HG02588 (cell line): ENCODE data around the gene MCEE.
"Not testable (repeated sequence)": the region's sequence is repeated elsewhere in the genome, so short reads cannot be mapped to it uniquely, and the experiment has no call there.

Experiments
- ATAC-seq: cut with Tn5 transposase; IDR thresholded peaks from one replicate; pipeline ENCODE4 v1.9.1; 2021; ENCODE audit warnings: mild to moderate bottlenecking, moderate library complexity; ENCODE audit not compliant: unreplicated experiment

Gene MCEE

DNA sequence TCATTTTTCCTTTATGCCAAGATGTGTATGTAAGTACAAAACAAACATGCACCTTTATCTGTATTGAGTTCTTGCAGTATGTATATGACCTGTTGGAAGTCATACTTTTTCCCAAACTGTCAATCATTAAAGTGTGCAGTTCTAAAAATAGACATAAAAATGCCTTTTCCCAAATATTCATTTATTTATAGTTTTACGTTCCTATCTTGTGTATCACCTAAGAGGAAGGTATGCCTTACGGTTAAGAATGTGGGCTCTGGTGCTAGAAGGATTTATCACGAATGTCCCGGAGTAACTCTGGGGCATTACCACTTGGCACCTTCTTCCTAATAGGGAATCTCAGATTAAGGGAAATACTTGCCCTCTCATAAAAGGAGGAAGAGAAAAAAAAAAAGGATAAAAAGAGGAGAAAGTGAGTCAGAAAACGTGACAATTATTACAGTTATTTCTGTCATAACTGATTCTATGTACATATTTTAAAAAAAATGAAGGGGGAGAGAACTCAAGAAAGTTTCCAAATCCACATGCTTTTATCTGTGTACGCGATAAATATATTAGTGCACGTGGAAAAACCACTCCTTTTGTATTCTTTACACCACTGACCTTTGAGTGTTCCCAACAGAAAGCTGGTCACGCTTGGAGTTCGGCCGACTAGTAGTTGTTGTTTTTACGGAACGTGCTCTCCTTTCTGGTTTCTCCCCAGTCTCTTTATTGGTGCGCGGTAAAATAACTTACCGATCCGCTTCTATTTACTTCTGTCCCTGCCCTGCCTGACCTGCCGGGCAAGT, 721 bp downstream of the MCEE start:
- no peak for ATAC-seq

DNA sequence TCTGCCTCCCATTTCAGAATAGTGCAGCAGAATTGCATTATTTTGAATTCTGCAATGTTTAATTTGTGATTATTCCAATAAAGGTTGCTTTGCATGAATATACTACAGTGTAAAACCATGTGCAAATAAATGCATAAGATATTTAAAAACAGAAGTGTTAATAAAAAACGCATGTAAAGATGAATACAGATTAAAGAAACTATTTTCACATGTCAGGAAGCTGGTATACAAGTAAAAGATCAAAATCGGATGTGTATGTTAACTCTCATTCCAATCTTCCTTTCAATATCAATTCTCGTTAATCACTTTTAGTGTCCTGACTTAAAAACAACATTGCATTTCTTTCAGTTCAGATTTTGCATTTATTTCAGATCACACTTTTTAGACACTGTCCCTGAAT, 3.1 kb downstream of the MCEE start:
- ATAC-seq = no peak

DNA sequence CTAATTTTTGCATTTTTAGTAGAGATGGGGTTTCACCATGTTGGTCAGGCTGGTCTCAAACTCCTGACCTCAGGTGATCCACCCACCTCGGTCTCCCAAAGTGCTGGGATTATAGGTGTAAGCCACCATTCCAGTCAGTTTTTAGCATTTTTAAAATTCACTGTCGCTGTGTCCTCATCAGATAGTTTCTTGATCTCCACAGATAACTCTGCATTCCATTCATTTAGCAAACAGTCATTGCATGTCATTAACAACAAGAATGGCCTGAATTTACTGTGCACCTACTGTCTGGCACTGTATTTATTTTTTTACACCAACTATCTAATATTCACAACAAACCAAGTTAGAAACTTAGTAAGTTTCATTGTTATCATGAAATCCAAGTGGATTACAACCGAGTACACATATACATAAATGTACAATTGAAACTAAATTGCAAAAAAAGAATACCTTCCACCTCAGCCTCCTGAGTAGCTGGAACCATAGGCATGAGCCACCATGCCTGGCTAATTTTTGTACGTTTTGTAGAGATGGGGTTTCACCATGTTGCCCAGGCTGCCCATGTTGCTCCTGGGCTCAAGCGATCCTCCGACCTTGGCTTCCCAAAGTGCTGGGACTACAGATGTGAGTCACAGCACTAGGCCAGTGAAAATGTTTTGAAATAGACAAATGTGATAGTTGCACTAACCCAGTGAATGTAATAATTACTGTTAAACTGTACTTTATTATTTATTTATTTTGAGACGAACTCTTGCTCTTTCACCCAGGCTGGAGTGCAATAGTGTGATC, 4.3 kb downstream of the MCEE start:
- no peak for ATAC-seq

DNA sequence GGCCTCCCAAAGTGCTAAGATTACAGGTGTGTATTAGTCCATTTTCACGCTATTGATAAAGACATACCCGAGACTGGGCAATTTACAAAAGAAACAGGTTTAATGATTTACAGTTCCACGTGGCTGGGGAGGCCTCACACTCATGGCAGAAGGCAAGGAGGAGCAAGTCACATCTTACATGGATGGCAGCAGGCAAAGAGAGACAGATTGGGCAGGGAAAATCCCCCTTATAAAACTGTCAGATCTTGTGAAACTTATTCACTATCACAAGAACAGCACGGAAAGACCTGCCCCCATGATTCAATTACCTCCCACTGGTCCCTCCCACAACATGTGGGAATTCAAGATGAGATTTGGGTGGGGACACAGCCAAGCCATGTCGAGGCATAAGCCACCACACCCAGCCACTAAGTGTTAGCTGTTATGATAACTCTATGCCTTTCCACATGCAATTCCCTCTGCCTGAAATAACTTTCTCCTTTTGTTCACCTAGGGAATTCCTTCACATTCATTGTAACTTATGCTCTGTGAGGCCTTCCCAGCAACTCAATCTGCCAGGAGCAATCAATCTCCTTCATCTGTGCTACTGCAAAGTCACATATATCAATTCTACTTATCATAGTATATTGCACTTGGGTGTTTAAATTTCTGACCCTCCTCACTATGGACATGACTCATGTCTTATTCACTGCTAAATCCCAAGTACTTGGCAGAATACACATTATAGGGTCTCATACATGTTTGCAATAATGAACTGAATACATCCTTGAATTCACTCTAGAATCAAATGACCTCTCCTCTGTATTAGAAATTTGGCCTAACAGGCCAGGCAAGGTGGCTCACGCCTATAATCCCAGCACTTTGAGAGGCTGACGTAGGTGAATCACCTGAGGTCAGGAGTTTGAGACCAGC, 7.4 kb downstream of the MCEE start:
- no peak for ATAC-seq

DNA sequence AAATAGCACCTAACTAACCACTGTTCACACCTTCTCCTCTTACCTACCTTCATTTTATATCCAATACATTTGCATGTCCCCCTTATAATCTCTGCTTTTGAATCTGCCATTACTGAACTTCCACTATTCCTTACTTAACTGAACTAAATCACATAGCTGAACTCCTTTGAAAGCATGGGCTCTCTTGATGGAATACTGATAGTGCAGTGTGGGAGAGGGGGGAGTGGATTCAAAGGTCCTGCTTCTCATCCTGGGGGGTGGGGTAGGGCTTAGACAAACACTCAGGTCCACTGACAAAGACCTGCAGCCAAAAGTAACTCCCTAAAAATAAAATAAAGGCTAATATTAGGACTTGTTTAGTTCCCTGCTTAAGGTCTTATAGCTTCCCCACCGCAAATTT, 8.6 kb downstream of the MCEE start:
- ATAC-seq = no peak

DNA sequence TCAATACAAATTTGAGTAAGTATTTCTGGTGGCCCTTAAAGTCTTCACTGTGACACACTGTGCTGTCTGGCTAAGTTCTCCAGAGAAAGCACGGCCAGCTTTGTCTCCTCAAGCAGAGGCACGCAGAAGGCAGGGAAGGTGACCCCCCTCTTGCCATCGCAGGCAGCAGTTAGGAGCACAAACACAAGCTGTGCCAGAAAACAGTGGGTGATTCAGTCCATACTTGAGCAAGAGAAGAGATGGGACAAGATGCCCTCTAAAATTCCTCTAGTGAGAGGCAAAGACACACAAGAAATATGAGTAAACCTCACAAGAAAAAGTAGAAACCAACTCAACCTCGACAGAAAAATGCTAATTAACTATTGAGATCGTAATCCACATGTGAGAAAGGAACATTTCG, 9.8 kb downstream of the MCEE start:
- ATAC-seq = no peak

DNA sequence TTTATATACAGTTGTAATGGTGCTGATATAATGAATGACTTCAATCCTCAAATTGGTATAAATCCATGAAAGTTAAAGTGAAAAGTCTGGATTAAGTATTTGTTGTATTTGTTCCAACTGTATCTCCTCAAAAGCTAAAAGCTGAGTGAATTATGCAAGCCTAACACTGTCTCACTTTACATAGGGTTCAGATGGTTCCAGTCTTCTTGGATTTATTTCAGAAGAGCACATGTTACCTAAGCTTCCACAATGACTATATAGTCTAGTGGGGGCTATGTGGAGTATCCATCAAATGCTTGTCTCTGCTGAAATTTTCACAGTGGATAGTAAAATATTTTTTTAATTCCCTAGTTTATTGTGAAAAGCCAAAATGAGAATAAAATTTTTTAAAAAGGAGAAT, 13.0 kb downstream of the MCEE start:
- no peak for ATAC-seq

DNA sequence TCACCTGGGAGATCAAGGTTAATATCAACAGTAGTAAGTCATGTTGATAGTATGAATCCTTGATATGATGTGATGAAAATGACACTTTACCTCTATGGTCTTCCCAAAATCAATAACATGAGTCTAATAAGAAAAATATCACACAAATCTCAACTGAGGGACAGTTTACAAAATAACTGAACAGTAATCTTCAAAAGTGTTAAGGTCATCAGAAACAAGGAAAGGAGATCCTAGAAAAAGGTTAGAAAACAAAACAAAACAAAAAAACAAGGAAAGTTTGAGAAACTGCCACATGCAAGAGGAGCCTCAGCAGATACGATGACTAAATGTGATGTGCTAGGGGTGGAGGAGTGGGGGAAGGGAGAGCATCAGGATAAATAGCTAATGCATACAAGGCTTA, 16.2 kb downstream of the MCEE start:
- ATAC-seq = no peak

DNA sequence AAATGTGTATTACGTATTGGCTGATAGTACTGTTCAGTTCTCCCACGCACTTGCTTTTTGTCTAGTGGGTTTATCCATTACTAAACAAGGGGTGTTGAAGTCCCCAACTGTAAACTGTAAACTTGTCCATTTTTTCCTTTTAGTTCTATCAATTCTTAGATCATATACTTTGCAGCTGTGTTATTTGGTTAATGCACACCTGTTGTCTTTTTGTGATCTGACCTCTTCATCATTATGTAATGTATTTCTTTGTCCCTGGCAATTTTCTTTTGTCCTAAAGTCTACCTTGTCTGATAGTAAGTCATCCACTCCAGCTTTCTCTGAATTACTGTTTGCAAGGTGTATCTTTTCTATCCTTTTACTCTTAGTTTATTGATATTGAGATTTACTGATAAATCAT, 21.9 kb downstream of the MCEE start:
- no peak for ATAC-seq

DNA sequence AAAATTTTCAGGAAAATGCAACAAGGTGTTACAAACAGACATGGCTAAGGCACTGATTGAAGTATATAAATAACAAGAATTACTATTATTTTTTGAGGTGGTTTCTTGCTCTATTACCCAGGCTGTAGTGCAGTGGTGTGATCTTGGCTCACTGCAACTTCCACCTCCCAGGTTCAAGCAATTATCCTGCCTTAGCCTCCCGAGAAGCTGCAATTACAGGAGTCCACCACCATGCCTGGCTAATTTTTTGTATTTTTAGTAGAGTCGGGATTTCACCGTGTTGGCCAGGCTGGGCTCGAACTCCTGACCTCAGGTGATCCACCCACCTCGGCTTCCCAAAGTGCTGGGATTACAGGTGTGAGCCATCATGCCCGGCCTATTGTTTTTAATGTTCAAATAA, 23.6 kb downstream of the MCEE start:
- not testable (repeated sequence) for ATAC-seq

DNA sequence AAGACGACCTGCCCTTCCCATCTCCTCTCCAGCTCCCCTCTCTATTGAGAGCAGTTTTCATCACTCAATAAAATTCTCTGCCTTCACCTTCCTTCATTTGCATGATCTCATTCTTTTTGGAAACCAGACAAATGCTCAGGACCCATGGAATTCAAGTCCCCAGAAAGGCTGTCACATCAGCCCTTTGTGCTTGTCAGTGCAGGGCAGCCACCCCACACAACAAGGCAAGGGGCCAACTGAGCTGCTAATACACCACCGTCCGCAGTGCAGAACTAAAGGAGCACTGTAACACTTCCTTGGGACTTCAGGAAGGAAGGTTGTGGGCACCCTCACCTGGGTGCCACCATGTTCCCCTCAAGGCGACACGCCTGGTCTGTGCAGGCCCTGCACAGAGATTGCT, 26.2 kb downstream of the MCEE start:
- ATAC-seq = no peak

DNA sequence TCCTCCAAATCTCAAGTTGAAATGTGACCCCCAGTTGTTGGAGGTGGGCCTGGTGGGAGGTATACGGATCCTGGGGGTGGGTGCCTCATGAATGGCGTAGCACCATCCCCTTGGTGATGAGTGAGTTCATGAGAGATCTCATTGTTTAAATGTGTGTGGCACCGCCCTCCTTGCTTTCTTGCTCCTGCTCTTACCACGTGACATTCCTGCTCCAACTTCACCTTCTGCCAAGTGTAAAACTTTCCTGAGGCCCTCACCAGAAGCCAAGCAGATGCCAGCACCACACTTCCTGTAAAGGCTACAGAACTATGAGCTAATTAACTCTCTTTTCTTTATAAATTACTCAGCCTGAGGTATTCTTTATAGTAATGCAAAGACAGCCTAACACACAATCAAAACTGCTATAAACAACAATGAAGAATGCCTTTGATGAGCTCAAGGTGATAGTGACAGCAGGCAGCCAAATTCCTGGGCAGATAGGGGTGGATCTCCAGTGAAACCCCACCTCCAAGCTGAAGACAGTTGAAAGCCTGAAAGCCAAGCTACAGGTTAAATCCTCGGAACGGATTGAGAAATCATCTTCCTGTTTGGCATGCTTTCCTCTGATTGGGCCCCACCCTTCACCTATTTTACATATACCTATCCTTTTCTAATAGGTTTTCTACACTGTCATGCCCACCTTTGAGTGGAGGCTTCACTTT, 26.9 kb downstream of the MCEE start:
- no peak for ATAC-seq

DNA sequence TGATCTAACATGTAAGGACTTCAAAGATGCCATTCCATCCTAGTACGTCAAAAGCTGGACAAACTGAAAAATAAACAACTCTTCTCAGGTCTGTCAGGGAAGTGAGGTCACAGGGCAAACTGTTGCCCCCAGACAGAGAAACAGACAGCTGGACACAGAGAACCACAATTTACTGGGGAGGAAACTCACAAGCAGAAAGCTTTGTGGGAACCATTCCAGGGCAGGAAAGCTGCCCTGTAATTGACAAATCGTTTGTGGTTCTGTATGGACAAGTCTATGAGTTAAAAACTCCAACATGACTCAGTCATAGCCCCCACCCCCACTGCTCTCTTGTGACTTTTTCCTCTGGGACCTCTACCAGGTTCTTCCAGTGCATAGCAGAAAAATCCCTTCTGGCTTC, 28.4 kb downstream of the MCEE start:
- ATAC-seq = no peak

DNA sequence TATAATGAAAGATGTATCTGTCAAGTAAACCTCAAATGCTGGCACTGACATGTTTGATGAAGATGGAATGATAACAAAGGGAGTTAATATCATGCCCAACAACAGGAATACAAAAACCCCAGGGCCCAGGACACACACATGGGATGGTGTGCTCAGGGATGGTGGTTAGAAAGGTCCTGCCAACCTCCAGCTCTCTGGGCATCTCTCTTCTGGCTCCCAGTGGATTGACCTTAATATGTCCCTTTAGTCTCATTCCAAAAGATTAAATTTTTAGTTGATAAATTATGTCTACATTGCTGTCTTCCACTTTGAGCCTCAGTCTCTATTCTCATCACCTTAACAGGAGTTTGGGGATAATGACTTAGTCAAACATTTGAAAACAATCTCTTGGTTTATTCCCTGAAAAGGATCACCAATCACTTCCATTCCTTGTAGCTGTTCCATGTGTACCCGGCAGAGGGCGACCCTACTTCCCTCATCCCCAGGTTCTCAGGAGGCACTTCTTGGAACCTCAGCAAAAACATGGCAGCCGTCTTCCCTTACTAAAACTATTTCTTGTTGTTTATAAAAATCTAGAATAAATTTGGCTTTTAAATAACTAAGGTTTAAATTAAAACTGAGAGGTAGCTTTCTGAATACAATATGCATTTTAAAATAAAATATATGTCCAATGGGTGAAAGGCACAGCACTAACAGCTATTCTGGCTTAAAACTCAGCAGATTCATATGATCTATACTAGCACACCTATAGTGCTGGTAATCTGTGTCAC, 29.6 kb downstream of the MCEE start:
- ATAC-seq = no peak

DNA sequence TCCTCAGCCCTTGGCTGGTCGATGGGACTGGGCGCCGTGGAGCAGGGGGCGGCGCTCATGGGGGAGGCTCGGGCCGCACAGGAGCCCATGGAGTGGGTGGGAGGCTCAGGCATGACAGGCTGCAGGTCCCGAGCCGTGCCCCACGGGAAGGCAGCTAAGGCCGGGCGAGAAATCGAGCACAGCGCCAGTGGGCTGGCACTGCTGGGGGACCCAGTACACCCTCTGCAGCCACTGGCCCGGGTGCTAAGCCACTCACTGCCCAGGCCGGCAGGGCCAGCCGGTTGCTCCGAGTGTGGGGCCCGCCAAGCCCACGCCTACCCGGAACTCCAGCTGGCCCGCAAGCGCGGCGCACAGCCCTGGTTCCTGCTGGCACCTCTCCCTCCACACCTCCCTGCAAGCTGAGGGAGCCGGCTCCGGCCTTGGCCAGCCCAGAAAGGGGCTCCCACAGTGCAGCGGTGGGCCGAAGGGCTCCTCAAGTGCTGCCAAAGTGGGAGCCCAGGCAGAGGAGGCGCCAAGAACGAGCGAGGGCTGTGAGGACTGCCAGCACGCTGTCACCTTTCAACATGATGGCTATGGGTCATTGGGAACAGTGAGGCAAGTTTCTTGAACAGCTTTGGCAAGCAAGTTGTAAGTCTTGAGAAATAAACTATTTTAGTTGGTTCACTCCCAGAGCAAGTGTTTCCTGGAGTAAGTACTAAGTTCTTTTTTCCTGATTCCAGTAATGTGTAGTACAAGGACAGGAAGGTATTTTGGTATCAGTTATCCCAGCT, 37.4 kb downstream of the MCEE start:
- not testable (repeated sequence) for ATAC-seq

DNA sequence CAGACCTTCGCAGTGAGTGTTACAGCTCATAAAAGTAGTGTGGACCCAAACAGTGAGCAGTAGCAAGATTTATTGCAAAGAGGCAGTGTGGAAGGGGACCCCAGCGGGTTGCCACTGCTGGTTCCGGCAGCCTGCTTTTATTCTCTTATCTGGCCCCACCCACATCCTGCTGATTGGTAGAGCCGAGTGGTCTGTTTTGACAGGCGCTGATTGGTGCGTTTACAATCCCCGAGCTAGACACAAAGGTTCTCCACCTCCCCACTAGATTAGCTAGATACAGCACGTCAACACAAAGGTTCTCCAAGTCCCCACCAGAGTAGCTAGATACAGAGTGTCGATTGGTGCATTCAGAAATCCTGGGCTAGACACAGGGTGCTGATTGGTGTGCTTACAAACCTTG, 38.2 kb downstream of the MCEE start:
- not testable (repeated sequence) for ATAC-seq

DNA sequence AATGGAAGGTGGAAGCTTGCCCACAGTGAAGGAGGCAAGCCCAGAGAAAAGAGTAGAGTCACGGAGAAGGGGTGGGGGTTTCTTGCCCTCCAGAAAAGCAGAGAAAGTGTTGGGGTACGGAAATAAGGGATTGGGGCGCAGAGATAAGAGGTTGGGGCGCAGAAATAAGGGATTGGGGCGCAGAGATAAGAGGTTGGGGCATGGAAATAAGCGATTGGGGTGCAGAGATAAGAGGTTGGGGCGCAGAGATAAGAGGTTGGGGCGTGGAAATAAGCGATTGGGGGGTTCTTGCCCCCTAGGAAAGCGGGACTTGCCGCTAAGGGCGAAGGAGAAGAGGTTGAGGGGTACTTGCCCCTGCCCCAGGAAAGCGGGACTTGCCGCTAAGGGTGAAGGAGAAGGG, 40.6 kb downstream of the MCEE start:
- ATAC-seq = not testable (repeated sequence)

DNA sequence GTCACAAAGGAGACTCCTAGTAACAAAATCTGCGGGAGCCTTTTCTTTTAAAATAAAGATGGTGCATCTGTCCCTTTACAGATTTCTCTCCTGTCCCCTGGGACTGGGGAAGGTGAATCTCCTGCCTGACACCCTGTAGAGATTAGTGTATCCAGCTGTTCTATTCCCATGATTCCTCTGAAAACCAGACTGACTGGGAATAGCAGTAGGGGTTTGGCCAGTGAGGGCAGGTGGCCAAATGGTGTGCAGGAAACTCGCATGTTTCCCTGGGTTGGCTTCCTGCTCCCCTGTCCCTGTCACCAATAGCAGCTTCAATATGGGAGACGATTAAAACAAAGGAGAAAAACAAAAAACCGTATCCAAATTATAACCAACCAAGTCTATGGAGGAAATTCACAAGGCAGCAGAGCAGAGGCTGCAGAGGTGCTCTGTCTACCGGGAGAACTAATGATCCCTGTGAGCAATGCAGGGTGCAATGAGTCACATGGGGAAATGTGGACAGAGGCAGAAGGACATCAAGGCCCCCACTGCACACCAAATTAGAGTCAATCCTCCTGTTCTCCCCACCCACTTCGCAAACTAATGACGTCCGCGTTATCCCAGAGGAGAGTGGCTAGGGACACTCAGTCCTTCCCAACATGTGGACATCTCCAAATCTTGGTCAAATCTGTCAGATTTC, 44.6 kb downstream of the MCEE start:
- ATAC-seq = not testable (repeated sequence)
